Naive thymus-derived CD4-positive, alpha-beta T cell (primary cell): Measurements from ENCODE around the gene NPAS3. TPM values are rescaled to one million over a fixed set of nuclear protein-coding genes. Genes with fewer than 3 reads are reported as not detected.

Experiments
- ATAC-seq: fragments of 150-1000 bp; cut with Tn5 transposase; 2 replicates; pipeline ENCODE4 v1.10.0; 2021; ENCODE audit warnings: mild to moderate bottlenecking, moderate library complexity
- CTCF ChIA-PET: fragments of 350-600 bp; sonication (Branson Sonifier 250); formaldehyde crosslinking; loops from one replicate; lab custom pipeline; 2021; ENCODE audit warnings: antibody characterized with exemption; lab: Charles Lee
- POLR2A ChIA-PET: fragments of 350-600 bp; sonication (Branson Sonifier 250); formaldehyde crosslinking; loops from one replicate; lab custom pipeline; 2021; ENCODE audit warnings: antibody characterized with exemption, inconsistent platforms; lab: Charles Lee
- DNase-seq, 9 donors: peaks; one replicate each; pipeline versions ENCODE4 v3.0.0 to v3.0.0-alpha.2; 2020 to 2022; ENCODE audit warnings: mixed read lengths in 1 of 9
- H3K27ac ChIP-seq: one replicate; pipeline ENCODE4 v1.7.0; 2013; ENCODE audit warnings: mild to moderate bottlenecking, low read depth, low read length, moderate library complexity
- H3K27me3 ChIP-seq, 2 donors: one replicate each; pipeline ENCODE4 v1.7.0; 2013; ENCODE audit warnings: low read length in 2 of 2, mild to moderate bottlenecking in 2 of 2, moderate library complexity in 2 of 2; ENCODE audit not compliant: control insufficient read depth in 2 of 2, insufficient read depth in 2 of 2
- H3K36me3 ChIP-seq, 3 experiments: 1 replicate in 2 of 3; 2 replicates in 1 of 3; pipeline ENCODE4 v1.7.0; 2013; ENCODE audit warnings: low read length in 3 of 3, mild to moderate bottlenecking in 3 of 3, moderate library complexity in 1 of 3; ENCODE audit not compliant: insufficient read depth in 3 of 3, control insufficient read depth in 2 of 3
- H3K4me1 ChIP-seq, 2 donors: one replicate each; pipeline ENCODE4 v1.7.0; 2013; ENCODE audit warnings: low read length in 2 of 2, mild to moderate bottlenecking in 2 of 2, moderate library complexity in 1 of 2; ENCODE audit not compliant: control insufficient read depth in 2 of 2, insufficient read depth in 2 of 2
- H3K4me3 ChIP-seq: 2 replicates; pipeline ENCODE4 v1.7.0; 2013; ENCODE audit warnings: mild to moderate bottlenecking, low read length
- H3K9me3 ChIP-seq, 3 experiments: 1 replicate in 2 of 3; 2 replicates in 1 of 3; pipeline ENCODE4 v1.7.0; 2013; ENCODE audit warnings: low read length in 3 of 3; ENCODE audit not compliant: control insufficient read depth in 2 of 3
- H3K27ac Mint-ChIP-seq, 9 donors: one replicate each; pipeline ENCODE4 v1.8.0; 2020 to 2022; ENCODE audit warnings: mixed read lengths in 9 of 9, mild to moderate bottlenecking in 8 of 9, moderate library complexity in 5 of 9, inconsistent platforms in 2 of 9
- H3K27me3 Mint-ChIP-seq, 5 donors: one replicate each; pipeline ENCODE4 v1.8.0; 2021 to 2022; ENCODE audit warnings: mixed read lengths in 5 of 5, mild to moderate bottlenecking in 1 of 5
- H3K36me3 Mint-ChIP-seq, 5 donors: one replicate each; pipeline ENCODE4 v1.8.0; 2020 to 2022; ENCODE audit warnings: mixed read lengths in 5 of 5, mild to moderate bottlenecking in 3 of 5, inconsistent platforms in 1 of 5
- H3K4me1 Mint-ChIP-seq, 7 donors: one replicate each; pipeline ENCODE4 v1.8.0; 2020 to 2022; ENCODE audit warnings: mixed read lengths in 7 of 7, mild to moderate bottlenecking in 3 of 7, inconsistent platforms in 1 of 7
- H3K4me3 Mint-ChIP-seq, 10 donors: one replicate each; pipeline ENCODE4 v1.8.0; 2020 to 2022; ENCODE audit warnings: mild to moderate bottlenecking in 10 of 10, mixed read lengths in 10 of 10, moderate library complexity in 6 of 10, inconsistent platforms in 2 of 10
- H3K9me3 Mint-ChIP-seq, 11 donors: one replicate each; pipeline ENCODE4 v1.8.0; 2020 to 2022; ENCODE audit warnings: mixed read lengths in 11 of 11, mild to moderate bottlenecking in 4 of 11, inconsistent platforms in 1 of 11, moderate library complexity in 1 of 11
- intact Hi-C, 2 donors: fragments of 100-400 bp; cut with micrococcal nuclease; formaldehyde crosslinking; loops; one replicate each; pipeline ENCODE4 v1.15.1; 2023
- polyA plus RNA-seq, 2 donors: library from polyadenylated mRNA; unstranded; fragments of 300-500 nt; fragmentation: Illumina TruSeq; gene quantifications; one replicate each; pipeline ENCODE4 v1.2.3, GENCODE V29; 2021
- total RNA-seq, 6 experiments: library from RNA in 5 of 6; stranded (reverse) in 5 of 6; gene quantifications; 1 replicate in 5 of 6; 2 replicates in 1 of 6; pipeline ENCODE4 v1.2.3 and lab custom pipeline; 2021 to 2026

Gene NPAS3
- total and polyA plus RNA-seq, 7 experiments from 2014 or later = not detected

DNA sequence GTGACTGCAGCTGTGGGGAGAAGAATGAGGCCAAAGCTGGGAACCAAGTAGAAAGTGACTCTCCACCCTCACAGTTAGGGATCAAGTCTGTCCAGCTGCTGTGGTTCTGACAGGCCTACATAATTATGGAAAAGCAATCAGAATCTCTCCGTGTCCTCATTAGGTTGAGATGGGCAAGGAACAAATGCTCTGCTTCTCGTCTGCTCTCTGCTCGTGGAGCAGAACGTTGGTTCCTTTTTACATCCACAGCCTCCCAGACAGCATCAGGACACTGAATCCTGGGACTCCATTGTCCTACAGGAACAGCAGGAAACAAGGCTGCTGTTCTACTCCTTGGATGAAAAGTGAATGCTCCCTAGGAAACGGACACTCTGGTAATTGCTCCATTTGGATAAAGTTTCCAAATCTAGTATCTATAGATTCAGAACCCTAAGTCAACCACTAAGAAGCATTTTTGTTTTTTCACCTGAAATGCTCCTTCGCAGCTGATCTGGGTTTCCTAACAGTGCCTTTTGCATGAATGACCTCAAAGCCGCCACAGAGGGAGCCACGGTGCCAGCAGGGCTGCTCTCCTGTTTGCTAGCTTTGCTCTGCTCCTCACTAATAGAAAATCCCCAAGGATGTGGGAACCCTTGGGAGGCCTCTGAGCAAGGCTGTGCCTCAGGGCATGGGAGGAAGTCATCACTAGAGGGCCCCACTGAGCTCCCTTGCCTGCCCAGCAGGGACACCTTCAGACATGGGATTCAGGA, 910.2 kb downstream of the NPAS3 start:
- no peaks in the 10 kb centered on the region for H3K4me1 ChIP-seq
- H3K27ac Mint-ChIP-seq = no peak overlapping the region
- peaks cover 0 to 9% (median 0%) of the 10 kb centered on the region in 5 donors for H3K36me3 Mint-ChIP-seq
- peaks cover 0 to 34% (median 4%) of the 10 kb centered on the region in 5 donors for H3K27me3 Mint-ChIP-seq
- ChIA-PET CTCF (interaction anchor here (1.0 kb wide), 1 partner anchor 380 kb away, joined by 5 read pairs; no protein-coding TSS in a partner anchor), POLR2A (no interaction called here)
- no peak for ATAC-seq
- H3K9me3 ChIP-seq = no peaks in the 10 kb centered on the region
- H3K4me3 ChIP-seq = no peak overlapping the region
- no peak for DNase-seq
- H3K36me3 ChIP-seq = no peaks in the 10 kb centered on the region
- H3K4me1 Mint-ChIP-seq = peaks cover 0 to 17% (median 0%) of the 10 kb centered on the region in 7 donors
- H3K27ac ChIP-seq = no peak overlapping the region
- H3K9me3 Mint-ChIP-seq = peaks cover 0 to 4% (median 0%) of the 10 kb centered on the region in 11 donors
- intact Hi-C loops = no loop called here
- H3K27me3 ChIP-seq = no peaks in the 10 kb centered on the region
- H3K4me3 Mint-ChIP-seq = no peak overlapping the region

DNA sequence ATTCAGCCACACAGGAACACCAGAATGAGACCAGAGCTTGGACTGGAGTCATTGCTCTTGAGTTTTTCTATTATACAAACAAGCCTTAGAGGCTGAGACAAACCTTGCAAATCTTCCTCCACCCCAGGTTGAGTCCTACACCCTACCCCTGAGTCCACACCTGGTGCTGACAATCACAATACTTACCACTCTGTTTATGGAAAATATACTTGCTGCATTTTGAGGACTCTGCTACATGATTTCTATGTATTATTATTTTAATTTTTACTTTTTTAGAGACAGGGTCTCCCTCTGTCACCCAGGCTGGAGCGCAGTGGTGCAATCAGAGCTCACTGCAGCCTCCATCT, 910.7 kb downstream of the NPAS3 start:
- no peak overlapping the region for H3K27ac Mint-ChIP-seq
- ChIA-PET CTCF (no interaction called here), POLR2A (no interaction called here)
- Histone ChIP-seq H3K9me3 (no peaks in the 10 kb centered on the region), H3K27ac (no peak overlapping the region), H3K4me1 (no peaks in the 10 kb centered on the region), H3K36me3 (no peaks in the 10 kb centered on the region), H3K4me3 (no peak overlapping the region), H3K27me3 (no peaks in the 10 kb centered on the region)
- H3K27me3 Mint-ChIP-seq = peaks cover 0 to 32% (median 4%) of the 10 kb centered on the region in 5 donors
- H3K36me3 Mint-ChIP-seq = peaks cover 0 to 9% (median 0%) of the 10 kb centered on the region in 5 donors
- intact Hi-C loops = no loop called here
- peaks cover 0 to 17% (median 0%) of the 10 kb centered on the region in 7 donors for H3K4me1 Mint-ChIP-seq
- DNase-seq = no peak
- no peak overlapping the region for H3K4me3 Mint-ChIP-seq
- ATAC-seq = no peak
- peaks cover 0 to 4% (median 0%) of the 10 kb centered on the region in 11 donors for H3K9me3 Mint-ChIP-seq

DNA sequence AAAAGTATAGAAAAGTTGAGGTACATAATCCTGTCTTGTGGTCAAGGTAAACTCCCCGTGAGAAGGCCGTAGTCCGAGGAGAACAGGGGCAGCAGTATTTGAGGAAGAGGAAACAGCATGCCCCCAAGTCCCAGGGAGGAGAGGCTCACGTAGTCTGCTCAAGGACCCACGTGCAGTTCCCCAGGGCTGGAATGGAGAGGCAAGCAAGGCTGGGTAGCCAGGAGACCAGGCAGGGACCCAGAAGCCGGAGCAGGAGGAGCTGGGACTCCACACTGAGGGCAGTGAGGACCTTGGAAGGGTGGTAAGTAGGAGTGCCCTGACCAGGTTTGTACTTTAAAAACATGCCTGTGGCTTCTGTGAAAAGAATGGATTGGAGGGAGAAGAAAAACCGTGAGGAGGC, 912.1 kb downstream of the NPAS3 start:
- no peaks in the 10 kb centered on the region for H3K9me3 ChIP-seq
- H3K36me3 Mint-ChIP-seq = peaks cover 0 to 8% (median 0%) of the 10 kb centered on the region in 5 donors
- H3K4me3 ChIP-seq = no peak overlapping the region
- peaks cover 0 to 4% (median 0%) of the 10 kb centered on the region in 11 donors for H3K9me3 Mint-ChIP-seq
- ChIA-PET POLR2A (no interaction called here), CTCF (no interaction called here)
- no peak overlapping the region for H3K27ac ChIP-seq
- no peaks in the 10 kb centered on the region for H3K4me1 ChIP-seq
- no peaks in the 10 kb centered on the region for H3K36me3 ChIP-seq
- no peak for ATAC-seq
- H3K27me3 Mint-ChIP-seq = peaks cover 0 to 43% (median 4%) of the 10 kb centered on the region in 5 donors
- H3K27ac Mint-ChIP-seq = no peak overlapping the region
- H3K4me3 Mint-ChIP-seq = no peak overlapping the region
- intact Hi-C loops = no loop called here
- H3K27me3 ChIP-seq = no peaks in the 10 kb centered on the region
- peaks cover 0 to 17% (median 0%) of the 10 kb centered on the region in 7 donors for H3K4me1 Mint-ChIP-seq
- no peak for DNase-seq

DNA sequence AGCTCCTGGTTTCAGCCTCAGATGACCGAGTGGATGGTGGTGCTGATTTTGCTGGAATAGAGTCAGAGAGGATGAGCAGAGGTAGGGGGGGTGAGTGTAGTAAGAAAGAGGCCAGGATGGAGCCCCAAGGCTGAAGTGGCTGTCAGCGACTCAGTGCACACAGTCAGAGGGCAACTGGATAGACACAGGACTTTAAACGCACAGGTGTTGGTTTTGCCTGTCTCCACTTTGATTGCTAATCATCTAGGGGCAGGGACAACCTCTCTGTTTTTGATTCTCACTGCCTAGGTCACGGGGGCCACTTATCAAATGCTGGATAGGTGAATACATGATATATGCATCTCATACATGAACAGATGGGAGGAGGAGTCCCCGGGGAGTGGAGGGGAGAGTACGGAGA, 912.7 kb downstream of the NPAS3 start:
- DNase-seq (no peak), ATAC-seq (no peak)
- H3K4me3 ChIP-seq = no peak overlapping the region
- intact Hi-C loops = no loop called here
- H3K27ac Mint-ChIP-seq = no peak overlapping the region
- H3K4me1 ChIP-seq = no peaks in the 10 kb centered on the region
- peaks cover 0 to 43% (median 4%) of the 10 kb centered on the region in 5 donors for H3K27me3 Mint-ChIP-seq
- H3K27ac ChIP-seq = no peak overlapping the region
- H3K36me3 ChIP-seq = no peaks in the 10 kb centered on the region
- ChIA-PET POLR2A (no interaction called here), CTCF (interaction anchor here (0.6 kb wide), 1 partner anchor 19 kb away, joined by 5 read pairs; no protein-coding TSS in a partner anchor)
- peaks cover 0 to 3% (median 0%) of the 10 kb centered on the region in 5 donors for H3K36me3 Mint-ChIP-seq
- H3K27me3 ChIP-seq = no peaks in the 10 kb centered on the region
- peaks cover 0 to 2% (median 0%) of the 10 kb centered on the region in 11 donors for H3K9me3 Mint-ChIP-seq
- no peaks in the 10 kb centered on the region for H3K9me3 ChIP-seq
- peaks cover 0 to 21% (median 0%) of the 10 kb centered on the region in 7 donors for H3K4me1 Mint-ChIP-seq
- H3K4me3 Mint-ChIP-seq = no peak overlapping the region

DNA sequence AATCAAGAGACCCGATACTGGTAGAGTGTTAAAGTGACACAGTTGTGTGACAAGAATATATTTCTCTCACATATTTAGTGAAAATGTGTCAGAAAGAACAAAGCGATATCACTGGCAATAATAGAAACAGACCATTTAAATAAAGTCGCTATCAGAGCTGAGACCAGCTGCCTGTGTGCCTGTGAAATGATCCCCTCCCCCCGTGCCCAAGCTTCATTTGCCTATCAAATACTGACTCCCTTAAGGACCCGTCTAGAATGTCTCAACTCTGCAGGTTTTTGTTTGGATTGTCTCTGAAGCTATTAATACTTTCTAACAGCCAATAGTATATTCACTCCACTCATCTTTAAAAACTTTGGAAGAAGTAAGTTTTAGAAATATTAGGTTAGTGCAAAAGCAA, 913.3 kb downstream of the NPAS3 start:
- Histone ChIP-seq H3K27me3 (no peaks in the 10 kb centered on the region), H3K4me1 (no peaks in the 10 kb centered on the region), H3K36me3 (no peaks in the 10 kb centered on the region), H3K4me3 (no peak overlapping the region), H3K9me3 (no peaks in the 10 kb centered on the region), H3K27ac (no peak overlapping the region)
- intact Hi-C loops = no loop called here
- ChIA-PET CTCF (interaction anchor here (0.6 kb wide), 1 partner anchor 18 kb away, joined by 5 read pairs; no protein-coding TSS in a partner anchor), POLR2A (no interaction called here)
- no peak overlapping the region for H3K27ac Mint-ChIP-seq
- DNase-seq = no peak
- H3K4me1 Mint-ChIP-seq = peaks cover 0 to 25% (median 0%) of the 10 kb centered on the region in 7 donors
- H3K27me3 Mint-ChIP-seq = peaks cover 0 to 42% (median 4%) of the 10 kb centered on the region in 5 donors
- no peak overlapping the region for H3K4me3 Mint-ChIP-seq
- H3K9me3 Mint-ChIP-seq = no peaks in the 10 kb centered on the region
- peaks cover 0 to 2% (median 0%) of the 10 kb centered on the region in 5 donors for H3K36me3 Mint-ChIP-seq
- ATAC-seq = no peak
